GM12878 (cell line): ENCODE results near the gene SURF6. TPM values are rescaled to one million over a fixed set of nuclear protein-coding genes. Genes with fewer than 3 reads are reported as not detected.

Experiments
- ATF3 ChIP-seq: IDR thresholded peaks from 2 replicates; pipeline ENCODE4 v1.6.1; 2011; ENCODE audit warnings: low read depth, mild to moderate bottlenecking, low read length, moderate library complexity, borderline replicate concordance; ENCODE audit errors: extremely low read depth
- HCFC1 ChIP-seq: fragments of 150-350 bp; IDR thresholded peaks from 2 replicates; pipeline ENCODE4 v1.6.1; 2014; ENCODE audit warnings: low read length
- HDGF ChIP-seq: fragments of 450-650 bp; IDR thresholded peaks from 2 replicates; pipeline ENCODE4 v1.6.1; 2016; ENCODE audit warnings: antibody characterized with exemption
- KDM1A ChIP-seq: fragments of 200-600 bp; sonication (generic); IDR thresholded peaks from 2 replicates; pipeline ENCODE4 v1.6.1; 2016; ENCODE audit warnings: borderline replicate concordance
- MAX ChIP-seq: IDR thresholded peaks from 2 replicates; pipeline ENCODE4 v1.6.1; 2012; ENCODE audit warnings: low read depth, low read length, improper control_type of control experiment
- MYC ChIP-seq: IDR thresholded peaks from 2 replicates; pipeline ENCODE4 v1.6.1; 2011; ENCODE audit warnings: mild to moderate bottlenecking, low read length, moderate library complexity, inconsistent platforms; ENCODE audit not compliant: insufficient read depth, insufficient replicate concordance, insufficient read length, severe bottlenecking
- PBX3 ChIP-seq: IDR thresholded peaks from 2 replicates; pipeline ENCODE4 v1.6.1; 2011; ENCODE audit warnings: mild to moderate bottlenecking, low read depth, low read length, moderate library complexity; ENCODE audit not compliant: insufficient replicate concordance
- RBBP5 ChIP-seq: fragments of 200-600 bp; sonication (generic); conservative IDR thresholded peaks from 2 replicates; pipeline ENCODE4 v1.6.1; 2016
- RCOR1 ChIP-seq: conservative IDR thresholded peaks from 2 replicates; pipeline ENCODE4 v1.6.1; 2012; ENCODE audit warnings: low read depth, low read length, improper control_type of control experiment
- RELB ChIP-seq: fragments of 450-650 bp; IDR thresholded peaks from 2 replicates; pipeline ENCODE4 v1.6.1; 2017; ENCODE audit warnings: low read depth, mild to moderate bottlenecking, moderate library complexity
- STAT1 ChIP-seq: fragments of 450-650 bp; conservative IDR thresholded peaks from 2 replicates; pipeline ENCODE4 v1.6.1; 2014; ENCODE audit warnings: antibody characterized with exemption, mild to moderate bottlenecking
- TARDBP ChIP-seq: IDR thresholded peaks from 2 replicates; pipeline ENCODE4 v1.6.1; 2016; ENCODE audit warnings: borderline replicate concordance
- polyA plus RNA-seq, 11 experiments: library from polyadenylated mRNA; depleted of rRNA in 4 of 11; unstranded in 6 of 11; stranded (reverse) in 5 of 11; fragments of >200 nt; fragmentation: Nextera tagmentation in 4 of 11; fragmentation: Illumina TruSeq in 1 of 11; extraction: Ambion mirVana in 4 of 11; extraction: Trizol in 1 of 11; gene quantifications; 1 replicate in 1 of 11; 2 replicates in 10 of 11; pipeline versions ENCODE4 v1.2.1 to v1.2.3, GENCODE V29; 2011 to 2016; ENCODE audit warnings: inconsistent platforms in 2 of 11, missing spikeins in 2 of 11, low read depth in 1 of 11
- total RNA-seq, 4 experiments: library from RNA; depleted of rRNA in 3 of 4; stranded (reverse); fragments of >200 nt in 3 of 4; fragmentation: Illumina TruSeq in 1 of 4; extraction: Trizol in 1 of 4; gene quantifications; 2 replicates each; pipeline versions ENCODE4 v1.2.1 to v1.2.3, GENCODE V29; 2013 to 2021
- TF ChIP-seq, protein P1 (sequence below): fragments of 450-650 bp; formaldehyde crosslinking; IDR thresholded peaks from 2 replicates; pipeline ENCODE4 v1.4.0; 2020; ENCODE audit warnings: mild to moderate bottlenecking, moderate library complexity

Gene SURF6
- total and polyA plus RNA-seq, 10 of the 15 experiments (the other 5 are each of a cell fraction or from before 2014, with no cell fraction given), result 2.2 to 27.2 (median 15.1) TPM

GRCh38 chr9:133347985-133348717 is 12.2 kb upstream of the SURF6 start, which contains the start of the genes MED22 and RPL7A (continued):
- TF ChIP-seq, protein P1, sequence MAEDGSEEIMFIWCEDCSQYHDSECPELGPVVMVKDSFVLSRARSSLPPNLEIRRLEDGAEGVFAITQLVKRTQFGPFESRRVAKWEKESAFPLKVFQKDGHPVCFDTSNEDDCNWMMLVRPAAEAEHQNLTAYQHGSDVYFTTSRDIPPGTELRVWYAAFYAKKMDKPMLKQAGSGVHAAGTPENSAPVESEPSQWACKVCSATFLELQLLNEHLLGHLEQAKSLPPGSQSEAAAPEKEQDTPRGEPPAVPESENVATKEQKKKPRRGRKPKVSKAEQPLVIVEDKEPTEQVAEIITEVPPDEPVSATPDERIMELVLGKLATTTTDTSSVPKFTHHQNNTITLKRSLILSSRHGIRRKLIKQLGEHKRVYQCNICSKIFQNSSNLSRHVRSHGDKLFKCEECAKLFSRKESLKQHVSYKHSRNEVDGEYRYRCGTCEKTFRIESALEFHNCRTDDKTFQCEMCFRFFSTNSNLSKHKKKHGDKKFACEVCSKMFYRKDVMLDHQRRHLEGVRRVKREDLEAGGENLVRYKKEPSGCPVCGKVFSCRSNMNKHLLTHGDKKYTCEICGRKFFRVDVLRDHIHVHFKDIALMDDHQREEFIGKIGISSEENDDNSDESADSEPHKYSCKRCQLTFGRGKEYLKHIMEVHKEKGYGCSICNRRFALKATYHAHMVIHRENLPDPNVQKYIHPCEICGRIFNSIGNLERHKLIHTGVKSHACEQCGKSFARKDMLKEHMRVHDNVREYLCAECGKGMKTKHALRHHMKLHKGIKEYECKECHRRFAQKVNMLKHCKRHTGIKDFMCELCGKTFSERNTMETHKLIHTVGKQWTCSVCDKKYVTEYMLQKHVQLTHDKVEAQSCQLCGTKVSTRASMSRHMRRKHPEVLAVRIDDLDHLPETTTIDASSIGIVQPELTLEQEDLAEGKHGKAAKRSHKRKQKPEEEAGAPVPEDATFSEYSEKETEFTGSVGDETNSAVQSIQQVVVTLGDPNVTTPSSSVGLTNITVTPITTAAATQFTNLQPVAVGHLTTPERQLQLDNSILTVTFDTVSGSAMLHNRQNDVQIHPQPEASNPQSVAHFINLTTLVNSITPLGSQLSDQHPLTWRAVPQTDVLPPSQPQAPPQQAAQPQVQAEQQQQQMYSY (CRISPR knock-in tag), result no peak
- peak; percentile 58; the same call in 1 of the 2 replicates for TF ChIP-seq MAX
- TF ChIP-seq RBBP5, result peak; percentile 99
- no peak for TF ChIP-seq KDM1A
- TF ChIP-seq MYC, result peak; percentile 95
- 0 out of 2 replicates have a peak, but pooled peaks have one; percentile 45 for TF ChIP-seq TARDBP
- peak; percentile 60 for TF ChIP-seq HCFC1
- TF ChIP-seq ATF3, result no peak
- peak; percentile 95 for TF ChIP-seq RELB
- peak; percentile 93; the same call in 1 of the 2 replicates for TF ChIP-seq STAT1
- peak; percentile 70; the same call in 1 of the 2 replicates for TF ChIP-seq HDGF
- peak; percentile 40 for TF ChIP-seq PBX3
- TF ChIP-seq RCOR1, result peak; percentile 98
